Astrocyte (in vitro differentiated cells and primary cell): ENCODE data around the gene STK39.

ENCODE experiments used
- CTCF ChIP-seq: IDR thresholded peaks from 2 replicates; pipeline ENCODE4 v1.5.1; 2011; ENCODE audit warnings: low read depth, mild to moderate bottlenecking, inconsistent platforms, low read length, moderate library complexity; ENCODE audit not compliant: insufficient read depth
- EZH2 ChIP-seq: IDR thresholded peaks from 2 replicates; pipeline ENCODE4 v1.6.1; 2012; ENCODE audit warnings: mild to moderate bottlenecking, low read length, inconsistent platforms; ENCODE audit not compliant: insufficient read depth

GRCh38 chr2:168180914-168181313 lies 66.5 kb downstream of the STK39 start:
- TF ChIP-seq CTCF (no peak), EZH2 (no peak)
